Measurements from ENCODE around the gene AIG1.

Gene AIG1

GRCh38 chr6:143097224-143097795 lies 36.6 kb downstream of the AIG1 start:
- no peak for DNase-seq (ENCODE audit: low read depth)

- no peak for DNase-seq (ENCODE audit: low read depth)
These were observed 37.5 kb downstream of the AIG1 start for GRCh38 chr6:143098054-143098671.

GRCh38 chr6:143099647-143100046 lies 39.0 kb downstream of the AIG1 start:
- no peak for DNase-seq (ENCODE audit: low read depth)

- no peak for DNase-seq (ENCODE audit: low read depth)
These were observed 39.7 kb downstream of the AIG1 start for GRCh38 chr6:143100429-143100828.

- DNase-seq (ENCODE audit: low read depth): no peak
These were observed 43.2 kb downstream of the AIG1 start for GRCh38 chr6:143103916-143104315.

GRCh38 chr6:143107440-143107839 lies 46.8 kb downstream of the AIG1 start:
- no peak for DNase-seq (ENCODE audit: low read depth)

- DNase-seq (ENCODE audit: low read depth): no peak
These were observed 47.4 kb downstream of the AIG1 start for GRCh38 chr6:143107911-143108761.

- no peak for DNase-seq (ENCODE audit: low read depth)
These were observed 48.5 kb downstream of the AIG1 start for GRCh38 chr6:143109196-143109595.

- no peak for DNase-seq (ENCODE audit: low read depth)
These were observed 49.9 kb downstream of the AIG1 start for GRCh38 chr6:143110572-143110971.

- DNase-seq (ENCODE audit: low read depth): no peak
These were observed 50.3 kb downstream of the AIG1 start for GRCh38 chr6:143110996-143111395.

GRCh38 chr6:143111443-143111842 lies 50.8 kb downstream of the AIG1 start:
- no peak for DNase-seq (ENCODE audit: low read depth)

GRCh38 chr6:143112084-143112768 lies 51.5 kb downstream of the AIG1 start:
- no peak for DNase-seq (ENCODE audit: low read depth)

- no peak for DNase-seq (ENCODE audit: low read depth)
These were observed 52.1 kb downstream of the AIG1 start for GRCh38 chr6:143112837-143113236.

- DNase-seq (ENCODE audit: low read depth): no peak
These were observed 55.0 kb downstream of the AIG1 start for GRCh38 chr6:143115728-143116127.

GRCh38 chr6:143117108-143117507 lies 56.4 kb downstream of the AIG1 start:
- no peak for DNase-seq (ENCODE audit: low read depth)

- DNase-seq (ENCODE audit: low read depth): no peak
These were observed 58.6 kb downstream of the AIG1 start for GRCh38 chr6:143119260-143119659.

- DNase-seq (ENCODE audit: low read depth): no peak
These were observed 62.4 kb downstream of the AIG1 start for GRCh38 chr6:143123081-143123480.

- no peak for DNase-seq (ENCODE audit: low read depth)
These were observed 63.3 kb downstream of the AIG1 start for GRCh38 chr6:143123941-143124340.

GRCh38 chr6:143125455-143125854 lies 64.8 kb downstream of the AIG1 start:
- DNase-seq (ENCODE audit: low read depth): no peak

GRCh38 chr6:143125864-143126573 lies 65.3 kb downstream of the AIG1 start:
- no peak for DNase-seq (ENCODE audit: low read depth)

- DNase-seq (ENCODE audit: low read depth): no peak
These were observed 65.9 kb downstream of the AIG1 start for GRCh38 chr6:143126574-143126941.
